GM20000 (cell line): ENCODE measurements around the gene TMEM215.

Source experiments
- DNase-seq: peaks from one replicate; pipeline ENCODE4 v3.0.0; 2012; ENCODE audit warnings: low spot score
- CTCF ChIP-seq: IDR thresholded peaks from 2 replicates; pipeline ENCODE4 v1.5.1; 2012; ENCODE audit warnings: mild to moderate bottlenecking, control low read depth; ENCODE audit errors: extremely low read depth, missing control alignments

Gene TMEM215

GRCh38 chr9:32807217-32807616 is 23.9 kb downstream of the TMEM215 start:
- no peak for TF ChIP-seq CTCF
- DNase-seq = no peak

- no peak for TF ChIP-seq CTCF
- no peak for DNase-seq
These were observed 27.9 kb downstream of the TMEM215 start for GRCh38 chr9:32811246-32811645.

DNA sequence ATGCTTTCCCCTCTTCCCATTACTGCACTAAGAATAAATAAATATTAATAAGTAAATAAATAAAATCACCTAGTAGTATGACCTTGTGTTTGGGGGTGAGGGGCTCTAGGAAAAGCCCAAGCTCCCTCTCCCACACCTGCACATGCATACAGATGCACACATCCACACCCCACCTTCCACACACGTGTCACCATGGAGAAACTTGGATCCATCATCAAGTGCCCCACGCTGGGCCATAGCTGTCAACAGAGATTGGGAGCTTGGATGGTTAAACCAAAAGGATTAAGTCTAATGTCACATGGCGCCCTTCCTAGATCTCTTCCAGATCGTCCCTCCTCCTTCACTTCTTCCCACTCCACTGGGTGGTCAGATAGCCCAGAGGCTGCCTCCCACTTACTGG is 37.0 kb downstream of the TMEM215 start:
- no peak for TF ChIP-seq CTCF
- DNase-seq = no peak

GRCh38 chr9:32823101-32823500 is 39.8 kb downstream of the TMEM215 start:
- no peak for TF ChIP-seq CTCF
- DNase-seq = no peak

DNA sequence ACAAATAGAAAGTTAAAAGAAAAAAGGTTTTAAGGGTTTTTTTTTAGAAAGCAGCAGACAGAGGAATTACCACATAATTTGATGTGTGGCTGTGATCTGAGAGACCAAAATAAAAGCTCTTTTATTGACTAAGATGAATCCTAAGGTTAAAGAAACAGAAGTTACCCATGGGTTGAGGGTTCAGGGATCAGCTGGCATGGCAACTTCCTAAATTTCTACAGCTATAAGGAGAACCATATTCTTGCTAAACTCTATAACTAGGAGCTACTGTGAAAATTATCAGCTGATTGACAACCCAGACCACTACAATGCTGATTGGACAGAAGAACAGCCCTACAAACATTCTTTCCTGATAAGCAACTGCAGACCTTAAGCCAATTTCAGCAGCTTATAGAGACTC is 40.2 kb downstream of the TMEM215 start:
- no peak for TF ChIP-seq CTCF
- DNase-seq = no peak

DNA sequence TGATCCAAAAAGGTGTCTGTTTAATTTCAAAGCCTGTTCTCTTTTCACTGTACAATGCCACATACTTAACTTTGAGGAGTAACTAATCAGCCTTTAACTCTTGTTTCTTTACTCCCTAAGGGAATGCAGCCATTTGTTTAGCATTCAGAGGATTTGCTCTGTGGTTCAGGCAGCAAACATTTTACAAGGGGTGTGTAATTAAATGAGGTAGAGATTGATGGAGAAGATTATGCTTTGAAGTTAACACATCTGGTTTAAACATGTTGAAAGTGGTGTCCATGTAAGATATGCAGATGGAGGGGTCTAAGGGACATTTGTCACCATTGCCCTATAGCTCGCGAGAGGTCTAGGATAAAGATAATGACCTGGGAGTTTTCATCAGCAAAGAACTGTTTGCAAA is 41.9 kb downstream of the TMEM215 start:
- no peak for TF ChIP-seq CTCF
- DNase-seq = no peak

DNA sequence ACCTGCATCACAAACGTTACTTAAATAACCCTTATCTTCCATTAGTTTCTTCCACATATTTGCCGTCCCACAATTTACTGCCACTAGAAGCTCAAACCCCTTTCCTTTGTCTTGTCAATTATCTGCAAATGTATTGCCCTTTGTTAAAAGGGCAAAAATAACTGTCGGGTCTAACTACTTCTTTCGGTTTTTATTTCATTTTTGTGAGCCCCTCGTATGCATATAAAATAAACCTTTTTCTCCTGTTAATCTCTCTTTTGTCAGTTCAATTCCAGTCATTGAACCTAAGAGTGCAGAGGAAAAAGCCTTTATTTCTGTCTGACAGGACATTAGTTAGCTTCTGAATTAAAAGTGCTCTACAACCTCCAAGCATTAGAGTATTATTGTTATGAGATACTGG is 45.5 kb downstream of the TMEM215 start:
- no peak for DNase-seq
- no peak for TF ChIP-seq CTCF
